Uterus (tissue), 4 donors: ENCODE data around the gene LHPP. TPM values are rescaled to one million over a fixed set of nuclear protein-coding genes. Genes with fewer than 3 reads are reported as not detected.

Experiments
- DNase-seq, 2 donors: peaks; one replicate each; pipeline ENCODE4 v3.0.0-alpha.2; 2019 to 2020
- H3K27ac ChIP-seq, 2 donors: fragments of 200-600 bp; sonication (generic); 1 replicate in 1 of 2; 2 replicates in 1 of 2; pipeline ENCODE4 v1.5.1; 2016 to 2018
- H3K27me3 ChIP-seq, 2 donors: fragments of 200-600 bp; sonication (generic); one replicate each; pipeline ENCODE4 v1.5.1; 2018 to 2019; ENCODE audit warnings: control low read depth in 1 of 2
- H3K36me3 ChIP-seq, 2 donors: fragments of 200-600 bp; sonication (generic); one replicate each; pipeline ENCODE4 v1.5.1; 2019; ENCODE audit warnings: control low read depth in 1 of 2
- H3K4me1 ChIP-seq, 2 donors: fragments of 200-600 bp; sonication (generic); one replicate each; pipeline ENCODE4 v1.5.1; 2018 to 2019; ENCODE audit warnings: control low read depth in 1 of 2
- H3K4me3 ChIP-seq, 2 donors: fragments of 200-600 bp; sonication (generic); 1 replicate in 1 of 2; 2 replicates in 1 of 2; pipeline ENCODE4 v1.5.1; 2018 to 2019; ENCODE audit warnings: mild to moderate bottlenecking in 1 of 2
- H3K9me3 ChIP-seq, 2 donors: fragments of 200-600 bp; sonication (generic); one replicate each; pipeline ENCODE4 v1.5.1; 2019; ENCODE audit warnings: control low read depth in 1 of 2
- CTCF ChIP-seq, 4 experiments: fragments of 200-600 bp in 2 of 4; fragments of 450-650 bp in 2 of 4; sonication (generic) in 2 of 4; IDR thresholded peaks; one replicate each; pipeline ENCODE4 v1.5.1; 2016 to 2019; ENCODE audit warnings: antibody characterized with exemption in 4 of 4, mild to moderate bottlenecking in 2 of 4, moderate library complexity in 1 of 4
- POLR2A ChIP-seq, 2 donors: fragments of 450-650 bp; IDR thresholded peaks; one replicate each; pipeline ENCODE4 v1.6.1; 2016; ENCODE audit warnings: antibody characterized with exemption in 2 of 2, mild to moderate bottlenecking in 1 of 2, moderate library complexity in 1 of 2
- intact Hi-C: fragments of 100-400 bp; cut with DNase I; formaldehyde crosslinking; loops from one replicate; pipeline ENCODE4 v1.15.1; 2023; ENCODE audit warnings: low total_unique reads
- total RNA-seq, 4 donors: library from RNA; depleted of rRNA in 3 of 4; stranded (reverse); fragments of >200 nt in 3 of 4; gene quantifications; one replicate each; pipeline versions ENCODE4 v1.1.0 to v1.2.4, GENCODE V29; 2014 to 2023
- donor health status: DM: yes; HTN: yes; CAD: no.

The LHPP gene
- total RNA-seq, 4 donors from 2014 or later: 0.51 to 23.2 (median 15.3) TPM; not detected in 1

GRCh38 chr10:124551755-124552154 is 90.1 kb downstream of the LHPP start:
- no peaks in the 10 kb centered on the region for H3K9me3 ChIP-seq
- intact Hi-C loops: no loop called here
- H3K36me3 ChIP-seq: no peaks in the 10 kb centered on the region
- H3K27ac ChIP-seq: no peak overlapping the region
- H3K4me1 ChIP-seq: no peaks in the 10 kb centered on the region
- no peaks in the 10 kb centered on the region for H3K27me3 ChIP-seq
- DNase-seq: no peak
- H3K4me3 ChIP-seq: no peak overlapping the region
- TF ChIP-seq CTCF (IDR thresholded peaks at IDR 0.05): no peak
- no peak for TF ChIP-seq POLR2A (IDR thresholded peaks at IDR 0.05)

GRCh38 chr10:124552691-124553276 is 91.2 kb downstream of the LHPP start:
- Histone ChIP-seq H3K4me1 (peaks cover 2 to 3% of the 10 kb centered on the region in 2 donors), H3K9me3 (no peaks in the 10 kb centered on the region), H3K36me3 (no peaks in the 10 kb centered on the region), H3K27ac (no peak overlapping the region), H3K27me3 (no peaks in the 10 kb centered on the region), H3K4me3 (no peak overlapping the region)
- DNase-seq: no peak
- TF ChIP-seq POLR2A (IDR thresholded peaks at IDR 0.05) (no peak), CTCF (IDR thresholded peaks at IDR 0.05) (no peak)
- intact Hi-C loops: no loop called here

GRCh38 chr10:124554085-124554858 is 92.6 kb downstream of the LHPP start:
- Histone ChIP-seq H3K4me3 (no peak overlapping the region), H3K27me3 (no peaks in the 10 kb centered on the region), H3K36me3 (no peaks in the 10 kb centered on the region), H3K9me3 (no peaks in the 10 kb centered on the region), H3K27ac (no peak overlapping the region), H3K4me1 (peaks cover 7 to 17% of the 10 kb centered on the region in 2 donors)
- DNase-seq: no peak
- intact Hi-C loops: no loop called here
- TF ChIP-seq POLR2A (IDR thresholded peaks at IDR 0.05) (no peak), CTCF (IDR thresholded peaks at IDR 0.05) (no peak)

GRCh38 chr10:124557167-124557566 is 95.5 kb downstream of the LHPP start:
- DNase-seq: no peak
- intact Hi-C loops: no loop called here

More at GRCh38 chr10:124557167-124557566, 95.5 kb downstream of the LHPP start:
- Histone ChIP-seq H3K36me3 (no peaks in the 10 kb centered on the region), H3K9me3 (no peaks in the 10 kb centered on the region), H3K4me3 (no peak overlapping the region), H3K4me1 (peaks cover 24 to 31% of the 10 kb centered on the region in 2 donors), H3K27ac (peak overlapping the region; percentile 95 to 99), H3K27me3 (no peaks in the 10 kb centered on the region)
- no peak for TF ChIP-seq CTCF (IDR thresholded peaks at IDR 0.05)
- TF ChIP-seq POLR2A (IDR thresholded peaks at IDR 0.05): no peak
